IPS DF 6.9 (cell line): ENCODE results near the gene FOXA2.

Experiments
- DNase-seq: peaks from one replicate; pipeline ENCODE4 v3.0.0-alpha.2; 2013; ENCODE audit warnings: low read depth, low spot score
- H3K27ac ChIP-seq: one replicate; pipeline ENCODE4 v1.5.1; 2013; ENCODE audit warnings: low read length, control low read depth
- H3K27me3 ChIP-seq: 2 replicates; pipeline ENCODE4 v1.6.1; 2013; ENCODE audit warnings: mild to moderate bottlenecking, low read length; ENCODE audit not compliant: control insufficient read depth, insufficient read depth
- H3K36me3 ChIP-seq: 2 replicates; pipeline ENCODE4 v1.6.1; 2013; ENCODE audit warnings: low read length; ENCODE audit not compliant: control insufficient read depth, insufficient read depth
- H3K4me1 ChIP-seq: 2 replicates; pipeline ENCODE4 v1.6.1; 2013; ENCODE audit warnings: low read length; ENCODE audit not compliant: control insufficient read depth, insufficient read depth
- H3K4me3 ChIP-seq: 2 replicates; pipeline ENCODE4 v1.5.1; 2013; ENCODE audit warnings: mild to moderate bottlenecking, low read length
- H3K9me3 ChIP-seq: 2 replicates; pipeline ENCODE4 v1.6.1; 2013; ENCODE audit warnings: low read length, inconsistent platforms; ENCODE audit not compliant: control insufficient read depth, insufficient read depth
- WGBS: extraction: QIAGEN DNeasy Blood & Tissue Kit; methylation state at CpG from one replicate; pipeline ENCODE4 v1.1.7; 2013; ENCODE audit warnings: mixed read lengths, missing lambda C conversion rate; ENCODE audit not compliant: insufficient read length, insufficient coverage; 5-methylcytosine and 5-hydroxymethylcytosine counted together

Gene FOXA2

GRCh38 chr20:22584922-22585785 is 782 bp upstream of the FOXA2 start:
- H3K27ac ChIP-seq, result no peak overlapping the region
- DNase-seq, result no peak
- no peaks in the 10 kb centered on the region for H3K9me3 ChIP-seq
- no CpG with 5 or more reads among the region's 58 CpGs for WGBS
- H3K4me3 ChIP-seq, result no peak overlapping the region
- H3K27me3 ChIP-seq, result peaks cover 77% of the 10 kb centered on the region
- peaks cover 12% of the 10 kb centered on the region for H3K4me1 ChIP-seq
- no peaks in the 10 kb centered on the region for H3K36me3 ChIP-seq

- Histone ChIP-seq H3K36me3 (no peaks in the 10 kb centered on the region), H3K4me3 (peak overlapping the region; percentile 13; the same call in 1 of the 2 replicates), H3K27me3 (peaks cover 79% of the 10 kb centered on the region), H3K4me1 (peaks cover 12% of the 10 kb centered on the region), H3K9me3 (no peaks in the 10 kb centered on the region), H3K27ac (no peak overlapping the region)
- no CpG with 5 or more reads among the region's 41 CpGs for WGBS
- DNase-seq, result no peak
These were observed 425 bp downstream of the FOXA2 start for GRCh38 chr20:22583773-22584521.

- Histone ChIP-seq H3K4me1 (peaks cover 12% of the 10 kb centered on the region), H3K27me3 (peaks cover 86% of the 10 kb centered on the region), H3K36me3 (no peaks in the 10 kb centered on the region), H3K9me3 (no peaks in the 10 kb centered on the region), H3K4me3 (0 out of 2 replicates have a peak overlapping the region, but pooled peaks have one; percentile 6), H3K27ac (no peak overlapping the region)
- no peak for DNase-seq
- WGBS, result no CpG with 5 or more reads among the region's 66 CpGs
These were observed 1.2 kb downstream of the FOXA2 start for GRCh38 chr20:22582964-22583772.

GRCh38 chr20:22582386-22582963 is 1.9 kb downstream of the FOXA2 start:
- no peak overlapping the region for H3K27ac ChIP-seq
- DNase-seq, result no peak
- H3K4me3 ChIP-seq, result 0 out of 2 replicates have a peak overlapping the region, but pooled peaks have one; percentile 6
- H3K4me1 ChIP-seq, result peaks cover 14% of the 10 kb centered on the region
- H3K27me3 ChIP-seq, result peaks cover 90% of the 10 kb centered on the region
- no peaks in the 10 kb centered on the region for H3K36me3 ChIP-seq
- no CpG with 5 or more reads among the region's 54 CpGs for WGBS
- no peaks in the 10 kb centered on the region for H3K9me3 ChIP-seq

- Histone ChIP-seq H3K27me3 (peaks cover 90% of the 10 kb centered on the region), H3K4me1 (peaks cover 15% of the 10 kb centered on the region), H3K9me3 (no peaks in the 10 kb centered on the region), H3K36me3 (no peaks in the 10 kb centered on the region), H3K4me3 (no peak overlapping the region), H3K27ac (no peak overlapping the region)
- no peak for DNase-seq
- no CpG with 5 or more reads among the region's 54 CpGs for WGBS
These were observed 2.7 kb downstream of the FOXA2 start for GRCh38 chr20:22581437-22582385.

GRCh38 chr20:22579711-22580697 is 4.4 kb downstream of the FOXA2 start:
- WGBS, result no CpG with 5 or more reads among the region's 18 CpGs
- H3K4me1 ChIP-seq, result peaks cover 13% of the 10 kb centered on the region
- no peak overlapping the region for H3K4me3 ChIP-seq
- DNase-seq, result no peak
- no peak overlapping the region for H3K27ac ChIP-seq
- H3K27me3 ChIP-seq, result peaks cover 90% of the 10 kb centered on the region
- no peaks in the 10 kb centered on the region for H3K36me3 ChIP-seq
- H3K9me3 ChIP-seq, result no peaks in the 10 kb centered on the region

GRCh38 chr20:22579119-22579427 is 5.3 kb downstream of the FOXA2 start:
- H3K4me3 ChIP-seq, result no peak overlapping the region
- no CpG with 5 or more reads among the region's 21 CpGs for WGBS
- no peak for DNase-seq
- peaks cover 92% of the 10 kb centered on the region for H3K27me3 ChIP-seq
- H3K36me3 ChIP-seq, result no peaks in the 10 kb centered on the region
- peaks cover 13% of the 10 kb centered on the region for H3K4me1 ChIP-seq
- no peak overlapping the region for H3K27ac ChIP-seq
- H3K9me3 ChIP-seq, result no peaks in the 10 kb centered on the region

GRCh38 chr20:22578221-22579118 is 5.9 kb downstream of the FOXA2 start:
- Histone ChIP-seq H3K27ac (no peak overlapping the region), H3K27me3 (peaks cover 91% of the 10 kb centered on the region), H3K4me1 (peaks cover 12% of the 10 kb centered on the region), H3K4me3 (no peak overlapping the region), H3K9me3 (no peaks in the 10 kb centered on the region), H3K36me3 (no peaks in the 10 kb centered on the region)
- WGBS, result no CpG with 5 or more reads among the region's 56 CpGs
- no peak for DNase-seq
